Measurements from ENCODE around the gene ASIC1. TPM values are rescaled to one million over a fixed set of nuclear protein-coding genes. Genes with fewer than 3 reads are reported as not detected.
"Not testable (repeated sequence)": the region's sequence is repeated elsewhere in the genome, so short reads cannot be mapped to it uniquely, and the experiment has no call there.

Gene ASIC1
- total RNA-seq, 1 experiment from 2014 or later = 9.5 TPM

GRCh38 chr12:50084409-50084774 is 27.0 kb downstream of the ASIC1 start:
- DNase-seq (ENCODE audit: low read depth) = not testable (repeated sequence)

DNA sequence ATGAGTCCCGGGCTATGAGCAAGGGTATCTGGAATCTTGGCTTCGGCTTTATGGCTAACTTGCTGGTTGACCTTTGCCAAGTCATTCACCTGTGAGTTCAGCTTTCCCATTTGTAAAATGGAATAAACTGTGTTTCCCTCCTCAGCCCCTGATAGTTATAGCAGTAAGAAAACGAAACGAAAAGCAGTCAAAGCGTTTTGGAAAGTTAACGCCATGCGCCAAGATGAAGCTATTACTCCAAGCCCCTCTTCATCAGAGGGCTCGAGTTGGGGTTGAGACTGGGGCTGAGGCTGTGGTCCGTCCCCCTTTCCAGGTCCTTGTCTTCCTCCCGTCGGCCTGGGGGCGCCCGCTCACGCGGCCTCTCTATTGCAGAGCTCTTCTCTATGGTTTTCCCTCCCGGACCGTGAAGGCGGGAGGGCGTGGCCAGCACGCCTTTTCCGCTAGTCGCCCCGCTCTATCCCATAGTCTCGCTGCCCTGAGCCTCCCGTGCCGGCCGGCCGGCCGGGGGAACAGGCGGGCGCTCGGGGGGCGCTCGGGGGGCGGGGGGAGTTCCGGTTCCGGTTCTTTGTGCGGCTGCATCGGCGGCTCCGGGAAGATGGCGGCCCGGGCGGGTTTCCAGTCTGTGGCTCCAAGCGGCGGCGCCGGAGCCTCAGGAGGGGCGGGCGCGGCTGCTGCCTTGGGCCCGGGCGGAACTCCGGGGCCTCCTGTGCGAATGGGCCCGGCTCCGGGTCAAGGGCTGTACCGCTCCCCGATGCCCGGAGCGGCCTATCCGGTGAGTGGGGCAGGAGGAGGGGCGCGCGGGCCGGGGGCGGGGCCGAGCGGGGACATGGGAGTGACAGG is 27.6 kb downstream of the ASIC1 start, which contains the start of gene SMARCD1:
SMARCD1 (plus strand) TSS at position 568 of the 840 bp plus-strand sequence; CDS start at position 596, 28 bp downstream.
- peak; percentile 94 for DNase-seq (ENCODE audit: low read depth)

DNA sequence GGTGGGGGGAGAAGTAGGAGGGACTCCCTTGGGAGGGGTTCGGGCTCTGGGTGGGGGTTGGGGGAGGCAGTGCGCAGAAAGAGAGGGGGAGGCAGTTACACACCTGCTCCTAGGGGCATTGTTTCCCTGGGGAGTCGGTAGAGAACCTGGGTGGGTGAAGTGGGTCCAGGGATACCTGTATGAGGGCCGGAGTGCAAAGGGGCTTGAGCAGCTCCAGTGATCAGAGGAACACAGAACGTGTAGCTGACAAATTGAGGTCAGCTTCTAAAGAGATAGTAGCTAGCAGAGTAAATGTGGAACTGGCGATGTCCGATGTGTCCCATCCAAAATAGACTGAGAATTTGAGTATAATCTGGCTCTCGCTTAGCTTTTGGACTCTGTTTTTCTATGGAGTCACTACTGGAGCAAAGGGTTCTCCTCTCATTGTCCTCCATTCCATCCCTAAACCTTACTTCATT is 28.2 kb downstream of the ASIC1 start:
- no peak for DNase-seq (ENCODE audit: low read depth)

- no peak for DNase-seq (ENCODE audit: low read depth)
These were observed 28.8 kb downstream of the ASIC1 start for GRCh38 chr12:50086148-50086547.

DNA sequence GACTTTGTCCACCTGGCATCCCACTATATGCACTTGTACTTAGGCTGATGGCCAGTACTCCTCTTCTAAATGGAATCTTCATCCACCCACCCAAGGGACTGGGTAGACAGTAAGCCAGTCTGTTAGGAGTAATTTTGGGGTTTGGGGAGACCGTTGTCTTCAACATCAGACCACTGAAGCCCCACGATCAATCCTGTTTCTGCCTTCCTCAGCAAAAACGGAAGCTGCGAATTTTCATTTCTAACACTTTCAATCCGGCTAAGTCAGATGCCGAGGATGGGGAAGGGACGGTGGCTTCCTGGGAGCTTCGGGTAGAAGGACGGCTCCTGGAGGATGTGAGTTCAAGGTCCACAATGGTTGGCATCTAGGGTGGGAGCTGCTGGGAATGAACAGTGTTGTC is 29.8 kb downstream of the ASIC1 start:
- no peak for DNase-seq (ENCODE audit: low read depth)

- DNase-seq (ENCODE audit: low read depth) = peak; percentile 95
These were observed 30.6 kb downstream of the ASIC1 start for GRCh38 chr12:50087995-50088394.

DNA sequence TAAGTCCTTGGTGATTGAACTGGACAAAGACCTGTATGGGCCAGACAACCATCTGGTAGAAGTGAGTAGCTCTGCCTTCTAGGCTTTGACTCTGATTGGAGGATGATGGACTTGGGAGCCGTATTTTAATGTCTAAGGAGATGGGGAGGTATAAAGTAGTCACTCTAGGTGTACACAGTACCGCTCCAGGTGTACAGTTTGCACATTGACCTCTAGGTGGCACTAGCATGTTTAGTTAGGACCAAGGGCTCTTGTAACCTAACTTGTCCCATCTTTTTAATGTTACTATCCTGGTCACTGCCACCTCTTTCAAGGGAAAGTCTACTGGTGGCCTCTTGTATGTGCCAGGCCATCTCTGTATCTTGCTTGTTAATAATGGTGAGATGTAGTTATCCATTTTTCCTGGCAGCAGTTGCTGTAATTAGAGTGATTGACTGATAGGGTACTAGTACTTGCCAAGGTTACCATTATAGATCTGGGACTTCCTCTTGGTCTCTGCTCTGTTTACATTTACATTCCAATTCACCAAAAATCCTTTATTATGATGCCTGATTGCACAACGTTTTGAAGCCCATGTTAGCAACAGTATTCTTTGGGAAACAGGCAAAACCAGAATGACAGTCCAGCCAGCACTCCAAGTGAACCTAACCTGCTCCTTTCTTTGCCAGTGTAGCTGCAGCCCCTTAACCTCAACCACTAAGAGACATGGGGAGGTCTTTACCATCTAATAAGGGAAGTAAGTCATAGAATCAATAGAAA is 31.4 kb downstream of the ASIC1 start:
- DNase-seq (ENCODE audit: low read depth) = peak; percentile 44

DNA sequence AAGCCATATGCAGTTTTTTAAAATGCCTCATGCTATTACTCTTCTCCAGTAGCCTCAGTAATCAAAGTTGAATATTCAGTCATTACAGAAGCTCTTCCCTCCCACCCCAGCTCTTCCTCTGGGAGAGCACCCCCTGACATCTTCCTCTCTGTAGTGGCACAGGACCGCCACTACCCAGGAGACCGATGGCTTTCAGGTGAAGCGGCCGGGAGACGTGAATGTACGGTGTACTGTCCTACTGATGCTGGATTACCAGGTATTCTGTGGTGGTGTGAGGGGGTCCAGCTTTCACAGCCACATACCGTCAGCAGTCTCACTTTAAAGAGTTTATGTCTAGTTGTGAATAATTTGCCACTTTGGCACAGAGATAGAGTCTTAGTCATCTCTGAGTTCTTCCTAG is 32.3 kb downstream of the ASIC1 start:
- DNase-seq (ENCODE audit: low read depth) = no peak

DNA sequence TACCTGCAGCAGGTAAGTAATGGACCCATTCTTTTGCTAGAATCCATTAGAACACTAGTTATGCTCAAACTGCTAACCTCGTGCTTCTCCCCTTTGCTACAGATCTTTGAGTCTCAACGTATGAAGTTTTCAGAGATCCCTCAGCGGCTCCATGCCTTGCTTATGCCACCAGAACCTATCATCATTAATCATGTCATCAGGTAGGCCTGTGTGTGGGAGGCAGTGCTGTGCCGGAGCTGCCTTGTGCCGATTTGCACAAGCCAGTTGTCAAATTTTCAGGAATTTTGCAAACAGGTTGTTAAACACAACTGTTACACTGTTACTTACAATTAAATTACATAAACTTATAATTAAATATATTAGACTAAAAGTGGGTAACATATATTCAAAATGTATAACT is 33.0 kb downstream of the ASIC1 start:
- no peak for DNase-seq (ENCODE audit: low read depth)

DNA sequence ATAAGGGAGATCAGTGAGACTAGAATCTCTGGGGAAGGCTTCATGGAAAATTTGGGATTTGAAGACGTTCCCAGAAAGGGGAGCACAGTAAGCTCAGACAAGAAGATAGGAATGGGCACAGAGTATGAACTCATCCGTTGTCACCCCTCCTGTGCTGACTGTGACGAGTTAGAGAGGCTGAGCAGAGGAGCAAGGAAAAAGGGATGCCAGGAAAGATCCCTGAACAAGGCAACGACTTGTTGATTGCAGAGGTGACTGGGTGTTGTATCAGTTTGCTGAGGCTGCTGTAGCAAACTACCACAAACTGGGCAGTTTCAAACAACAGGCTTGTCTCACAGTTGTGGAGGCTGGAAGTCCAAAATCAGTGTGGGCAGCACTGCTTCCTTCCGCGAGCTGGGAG is 40.6 kb downstream of the ASIC1 start:
- DNase-seq (ENCODE audit: low read depth) = no peak

DNA sequence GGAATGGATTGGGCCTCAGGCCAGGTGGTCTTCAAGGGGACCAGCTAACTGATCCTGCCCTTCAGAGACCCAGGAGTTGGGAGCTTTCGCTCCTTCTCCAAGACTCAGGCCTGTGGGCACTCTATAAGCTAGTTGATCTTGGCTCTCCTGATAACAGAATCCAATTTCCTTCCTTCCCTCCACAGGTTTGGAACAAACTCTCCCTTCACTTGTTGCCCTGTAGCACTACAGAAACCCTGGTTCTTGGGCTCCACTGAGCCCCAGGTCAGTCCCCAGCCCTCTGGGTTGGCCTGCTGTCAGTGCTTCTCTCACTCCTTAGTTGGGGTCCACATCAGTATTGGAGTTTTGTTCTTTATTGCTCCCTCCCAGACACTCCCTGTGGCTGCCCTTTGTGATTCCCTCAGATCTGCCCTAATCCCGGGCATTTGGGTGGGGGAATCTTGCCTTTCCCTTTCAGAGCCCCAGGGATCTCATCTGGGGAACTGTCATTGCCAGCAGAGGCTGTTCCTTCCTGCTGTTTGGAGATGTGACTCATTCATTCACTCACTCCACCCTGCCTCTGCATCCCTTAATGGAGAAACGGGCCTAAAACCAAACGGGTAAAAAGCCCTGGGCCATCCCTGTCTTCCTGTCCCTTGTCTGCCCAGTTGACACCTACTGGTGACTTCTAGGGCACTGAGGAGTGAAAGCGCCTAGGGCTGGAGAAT is 42.1 kb downstream of the ASIC1 start:
- DNase-seq (ENCODE audit: low read depth) = peak; percentile 52

GRCh38 chr12:50100561-50100960 is 43.2 kb downstream of the ASIC1 start:
- no peak for DNase-seq (ENCODE audit: low read depth)

- DNase-seq (ENCODE audit: low read depth) = peak; percentile 42
These were observed 44.3 kb downstream of the ASIC1 start for GRCh38 chr12:50101663-50102062.

DNA sequence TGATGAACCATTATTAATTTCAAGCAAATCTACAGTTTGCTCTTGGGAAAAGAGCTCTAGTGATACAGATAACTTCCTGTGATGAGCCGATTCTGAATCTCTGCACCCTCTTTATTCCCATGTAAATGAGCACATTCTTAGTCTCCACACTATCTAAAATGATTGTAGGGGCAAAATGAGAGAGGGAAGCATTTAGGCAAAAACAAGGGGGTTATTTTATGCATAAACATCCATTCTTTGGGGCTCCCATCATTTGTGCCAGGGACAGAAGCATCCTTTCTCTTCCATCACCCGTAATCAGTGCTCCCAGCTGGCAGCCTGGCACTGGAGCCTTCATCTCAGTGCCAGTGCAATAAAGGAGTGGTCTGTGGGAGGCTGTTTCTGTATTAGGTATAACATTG is 44.7 kb downstream of the ASIC1 start:
- DNase-seq (ENCODE audit: low read depth) = no peak

DNA sequence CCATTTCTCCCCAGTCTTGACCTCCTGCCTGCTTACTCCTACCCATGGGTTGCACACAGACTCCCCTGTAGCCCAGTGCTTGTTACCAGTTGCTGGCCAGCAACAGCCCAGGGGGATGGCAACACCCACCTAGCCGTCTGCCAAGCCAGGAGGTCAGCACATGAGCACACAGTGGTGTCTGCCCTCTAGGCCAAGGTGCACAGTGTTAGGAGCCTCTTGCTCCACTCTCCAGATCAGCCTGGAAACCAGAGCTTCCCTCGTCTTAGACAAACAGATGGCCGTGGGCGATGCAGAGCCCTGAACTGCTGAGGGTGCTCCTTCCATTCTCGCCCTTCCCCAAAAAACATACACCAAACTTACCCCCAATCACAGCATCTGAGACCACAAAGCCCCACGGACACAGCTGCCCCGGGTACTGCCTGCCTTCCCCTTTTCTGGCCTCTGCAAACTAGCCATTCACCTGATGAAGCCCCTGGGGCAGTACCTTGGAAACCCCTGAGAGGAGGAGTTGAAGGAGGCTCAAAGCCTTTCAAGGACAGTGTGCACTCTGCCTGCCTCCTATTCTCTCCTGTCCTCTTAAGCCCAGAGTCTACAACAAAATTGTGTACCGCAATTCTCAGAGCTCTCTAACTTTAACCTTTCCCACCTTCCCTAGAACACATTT is 45.4 kb downstream of the ASIC1 start:
- no peak for DNase-seq (ENCODE audit: low read depth)

DNA sequence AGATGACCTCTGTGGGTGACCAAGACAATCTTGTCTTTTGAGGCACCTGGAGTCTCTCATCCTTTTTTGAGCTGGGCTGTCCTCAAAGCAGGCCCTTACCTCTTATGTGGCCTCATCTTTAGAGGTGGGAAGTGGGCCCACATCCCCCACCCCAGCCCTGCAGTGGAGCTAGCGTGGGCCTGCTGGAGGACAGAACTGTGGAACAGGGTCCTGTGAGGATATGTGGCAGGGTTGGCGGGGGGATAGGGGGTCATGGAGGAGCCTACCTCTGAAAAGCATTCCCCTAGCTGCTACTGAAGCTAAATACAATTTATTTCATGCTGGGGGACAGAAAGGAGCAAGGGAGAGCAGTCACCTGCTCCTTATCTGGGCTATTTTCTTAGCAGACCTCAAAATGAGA is 46.0 kb downstream of the ASIC1 start:
- no peak for DNase-seq (ENCODE audit: low read depth)

DNA sequence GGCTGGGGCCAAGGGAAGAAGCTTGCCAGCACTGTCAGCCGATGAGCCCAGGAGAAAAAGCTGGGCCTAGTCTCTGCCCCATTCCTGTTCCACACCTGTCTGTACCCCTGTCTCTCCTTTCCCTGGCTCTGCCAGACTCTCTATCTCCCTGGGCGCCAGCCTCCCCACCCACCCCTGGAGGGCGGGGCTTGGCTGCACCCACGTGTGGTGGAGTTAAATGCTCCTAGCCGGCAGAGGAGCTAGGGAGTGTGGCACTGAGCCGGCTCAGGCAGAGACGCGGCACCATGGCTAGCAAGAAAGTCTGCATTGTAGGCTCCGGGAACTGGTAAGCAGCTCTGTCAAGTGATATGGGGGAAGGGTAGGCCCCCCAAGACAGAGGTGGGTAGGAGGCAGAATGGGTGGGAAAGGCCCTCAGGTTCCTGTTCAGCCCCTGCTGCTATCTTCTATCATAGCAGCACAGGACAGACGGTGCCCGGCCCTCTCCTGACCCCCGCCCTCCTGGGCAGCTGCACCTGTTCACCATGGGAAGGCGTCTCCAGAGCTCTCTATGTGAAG is 46.4 kb downstream of the ASIC1 start, which contains the start of gene GPD1:
GPD1 (plus strand) TSS at position 242 of the 555 bp plus-strand sequence; CDS start at position 285, 43 bp downstream.
- DNase-seq (ENCODE audit: low read depth) = no peak

GRCh38 chr12:50104417-50105366 is 47.3 kb downstream of the ASIC1 start:
- DNase-seq (ENCODE audit: low read depth) = no peak

- no peak for DNase-seq (ENCODE audit: low read depth)
These were observed 48.6 kb downstream of the ASIC1 start for GRCh38 chr12:50105913-50106450.
